Activated CD4-positive, alpha-beta T cell treated with anti-CD3 and anti-CD28 coated beads, Interleukin-2, amount 50 U/mL, for 48 hours (primary cell): ENCODE measurements around the gene ZNF814.
A peak's percentile ranks its signal among the peaks of the same experiment; 100 is the strongest.
"Not testable (repeated sequence)": the region's sequence is repeated elsewhere in the genome, so short reads cannot be mapped to it uniquely, and the experiment has no call there.

Experiments used
- DNase-seq, 2 experiments: peaks; one replicate each; pipeline ENCODE4 v3.0.0-alpha.2; 2020

The ZNF814 gene

DNA sequence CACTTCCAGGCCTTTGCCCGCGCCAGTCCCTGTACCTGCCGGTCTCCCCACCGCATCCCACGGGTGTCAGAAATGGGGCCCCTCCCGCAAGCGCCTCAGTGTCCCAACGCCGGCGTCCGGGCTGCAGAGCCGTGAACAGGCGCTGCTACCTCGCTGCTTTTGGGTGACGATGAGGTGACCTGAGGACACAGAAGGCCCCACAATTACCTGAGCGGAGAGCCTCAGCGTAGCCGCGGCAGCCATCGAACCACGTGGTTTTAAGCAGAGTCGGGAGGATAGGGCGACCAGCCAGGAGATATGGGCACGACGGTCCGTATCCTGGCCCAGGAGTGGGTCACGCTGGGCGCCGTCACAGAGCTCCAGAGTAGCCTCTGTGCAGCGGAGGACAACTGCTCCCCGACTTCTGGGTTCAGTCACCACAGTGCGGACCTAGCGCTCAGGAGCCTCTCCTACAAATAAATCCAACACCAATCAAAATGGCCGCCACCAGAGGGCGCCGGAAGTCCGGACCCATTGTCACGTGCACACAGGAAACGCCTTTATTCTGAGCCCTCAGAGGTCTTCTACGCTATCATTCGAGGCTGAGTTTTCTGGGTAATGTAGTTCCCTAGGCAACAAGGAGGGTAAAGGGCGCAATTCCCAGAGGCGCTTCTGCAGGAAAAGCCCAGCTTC lies at the start of gene ZNF814:
Gene ZNF814 (minus strand): TSS at position 478 of the 672 bp plus-strand sequence. CDS start 235 bp downstream, at position 243.
- peak; percentile 88 to 89 for DNase-seq

DNA sequence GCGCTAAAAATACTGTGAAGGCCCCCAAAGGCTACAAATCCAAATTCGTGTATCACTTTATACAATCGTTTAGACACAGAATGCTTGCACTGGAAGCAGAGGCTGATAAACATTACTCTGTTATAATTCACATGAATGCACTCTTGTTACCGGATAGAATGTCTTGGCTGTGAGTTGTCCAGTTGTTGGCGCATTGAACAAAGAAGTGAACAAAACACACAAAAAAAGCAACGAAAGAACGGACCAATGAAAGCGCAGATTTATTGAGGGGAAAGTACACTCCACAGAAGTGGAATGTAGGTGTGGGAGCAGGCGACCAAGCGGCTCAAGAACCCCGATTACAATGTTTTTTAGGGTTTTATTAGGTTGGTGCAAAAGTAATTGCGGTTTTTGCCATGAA lies 46.9 kb upstream of the ZNF814 start:
- no peak for DNase-seq

DNA sequence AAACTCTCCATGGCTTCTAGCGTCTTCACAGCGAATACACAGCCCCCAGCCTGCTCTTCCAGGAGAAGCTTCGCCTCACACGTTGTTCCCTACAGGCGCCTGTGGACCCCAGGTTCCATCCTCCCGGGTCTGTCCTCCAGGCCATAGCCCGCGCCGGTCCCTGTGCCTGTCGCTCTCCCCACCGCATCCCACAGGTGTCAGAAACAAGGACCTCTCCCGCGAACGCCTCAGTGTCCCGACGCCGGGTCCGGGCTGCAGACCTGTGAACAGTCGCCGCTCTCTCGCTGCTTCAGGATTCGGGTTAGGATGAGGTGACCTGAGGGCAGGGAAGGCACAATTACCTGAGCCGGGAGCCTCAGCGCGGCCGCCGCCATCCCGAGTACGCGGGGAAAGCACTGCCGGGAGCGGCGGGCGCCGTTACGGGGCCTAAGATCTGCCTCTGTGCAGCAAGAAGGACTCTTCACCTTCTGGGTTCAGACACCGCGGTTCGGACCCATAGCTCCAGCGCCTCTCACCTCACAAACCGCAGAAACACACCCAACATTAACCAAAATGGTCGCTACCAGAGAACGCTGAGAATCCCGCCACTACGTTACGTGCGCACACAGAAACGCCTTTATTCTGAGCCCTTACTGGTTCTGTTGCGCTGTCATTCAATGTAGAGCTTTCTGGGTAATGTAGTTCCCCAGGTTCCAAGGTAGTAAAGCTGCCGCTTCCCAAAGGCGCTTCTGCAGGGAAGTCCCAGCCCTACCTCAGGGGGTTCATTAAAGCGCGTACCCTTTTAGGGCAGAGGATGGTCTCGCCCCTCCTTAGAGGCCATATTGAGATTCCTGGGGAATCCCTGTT lies 46.2 kb upstream of the ZNF814 start, which contains the start of gene ZNF418:
Gene ZNF418 (minus strand): TSS at position 583 of the 846 bp plus-strand sequence. CDS start 1,580 bp downstream, outside the sequence.
- DNase-seq = peak; percentile 26 to 46

DNA sequence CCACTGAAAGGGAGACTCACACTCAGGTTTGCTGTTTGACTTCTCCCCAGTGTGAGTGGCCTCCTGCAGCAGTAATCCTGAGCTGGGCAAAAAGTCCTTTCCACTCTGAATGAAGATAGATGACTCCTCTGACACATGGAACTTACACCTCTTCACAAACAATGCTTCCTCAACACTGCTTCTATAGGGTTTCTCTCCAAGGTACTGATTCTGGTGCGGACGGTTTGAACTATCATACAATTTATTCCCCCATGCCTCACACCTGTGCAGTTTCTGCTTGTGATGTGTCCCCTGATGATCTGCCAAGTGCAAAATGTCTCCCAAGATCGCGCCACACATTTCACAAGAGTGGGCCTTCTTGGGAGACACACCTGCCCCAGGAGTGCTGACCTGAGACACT lies 38.8 kb upstream of the ZNF814 start:
- no peak for DNase-seq

DNA sequence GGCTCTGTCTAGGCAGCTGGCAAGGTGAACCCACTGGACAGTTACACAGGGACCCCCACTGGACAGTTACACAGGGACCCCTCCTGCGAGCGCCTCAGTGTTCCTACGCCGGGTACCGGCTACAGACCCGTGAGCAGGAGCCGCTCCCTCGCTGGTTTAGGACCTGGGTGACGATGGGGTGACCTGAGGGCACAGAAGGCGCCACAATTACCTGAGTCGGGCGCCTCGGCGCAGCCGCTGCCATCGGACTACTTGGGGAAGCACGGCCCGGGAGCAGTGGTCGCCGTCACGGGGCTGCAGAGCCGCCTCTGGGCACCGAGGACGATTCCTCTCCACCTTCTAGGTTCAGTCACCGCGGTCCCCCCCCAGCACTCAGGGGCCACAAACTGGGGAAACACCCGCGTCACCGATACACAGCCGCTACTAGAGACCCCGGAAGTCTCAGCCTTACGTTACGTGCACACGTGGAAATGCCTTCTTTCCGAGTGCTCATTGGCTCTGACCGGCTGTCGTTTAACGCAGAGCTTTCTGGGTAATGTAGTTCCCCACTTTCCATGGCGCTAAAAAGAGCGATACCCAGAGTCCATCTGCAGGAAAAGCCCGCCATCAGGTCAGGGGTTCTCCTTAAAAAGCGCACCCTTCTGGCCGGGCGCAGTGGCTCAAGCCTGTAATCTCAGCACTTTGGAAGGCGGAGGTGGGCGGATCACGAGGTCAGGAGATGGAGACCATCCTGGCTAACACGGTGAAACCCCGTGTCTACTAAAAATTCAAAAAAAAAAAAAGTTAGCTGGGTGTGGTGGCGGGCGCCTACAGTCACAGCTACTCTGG lies 27.5 kb upstream of the ZNF814 start, which contains the start of gene ZNF417:
Gene ZNF417 (minus strand): TSS at position 425 of the 828 bp plus-strand sequence. CDS start 181 bp downstream, at position 244.
- peak; percentile 74 to 79 for DNase-seq

DNA sequence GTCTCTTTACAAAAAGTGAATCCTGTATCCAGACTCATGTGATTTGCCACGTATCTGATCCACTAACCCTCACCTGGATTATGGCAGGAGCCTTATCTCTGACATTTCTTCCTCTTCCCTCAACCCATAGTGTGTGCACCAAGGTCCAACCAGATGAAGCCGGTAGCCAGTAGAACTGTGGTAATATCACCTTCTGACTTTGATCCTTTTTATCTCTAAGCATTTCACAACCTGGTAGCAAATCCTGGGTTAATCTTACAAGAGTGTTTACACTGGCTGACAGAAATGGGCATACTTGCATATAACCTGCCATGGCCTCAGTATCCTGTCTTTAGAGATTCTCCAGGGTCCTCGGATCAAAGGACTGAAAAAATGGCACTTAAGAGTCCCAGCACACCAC lies 25.7 kb upstream of the ZNF814 start:
- no peak for DNase-seq

DNA sequence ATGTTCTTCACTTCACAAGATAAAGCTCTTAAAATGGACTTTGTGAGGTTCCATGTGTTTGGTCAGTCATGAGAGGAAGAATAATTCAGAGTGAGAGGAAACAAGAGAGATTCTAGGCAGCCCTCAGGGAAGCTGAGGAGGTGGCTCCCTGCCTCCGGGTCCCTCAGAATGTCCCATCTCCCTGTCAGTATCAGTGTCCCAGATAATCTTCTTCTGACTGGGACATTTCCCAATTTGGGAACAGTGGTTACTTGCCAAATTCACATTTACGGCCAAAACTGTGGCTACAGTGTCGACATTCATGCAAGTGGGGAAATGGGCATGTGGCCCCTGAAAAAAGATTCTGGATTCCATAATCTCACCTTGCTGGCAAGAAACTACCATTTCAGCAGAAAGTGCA lies 18.6 kb upstream of the ZNF814 start:
- DNase-seq = no peak

DNA sequence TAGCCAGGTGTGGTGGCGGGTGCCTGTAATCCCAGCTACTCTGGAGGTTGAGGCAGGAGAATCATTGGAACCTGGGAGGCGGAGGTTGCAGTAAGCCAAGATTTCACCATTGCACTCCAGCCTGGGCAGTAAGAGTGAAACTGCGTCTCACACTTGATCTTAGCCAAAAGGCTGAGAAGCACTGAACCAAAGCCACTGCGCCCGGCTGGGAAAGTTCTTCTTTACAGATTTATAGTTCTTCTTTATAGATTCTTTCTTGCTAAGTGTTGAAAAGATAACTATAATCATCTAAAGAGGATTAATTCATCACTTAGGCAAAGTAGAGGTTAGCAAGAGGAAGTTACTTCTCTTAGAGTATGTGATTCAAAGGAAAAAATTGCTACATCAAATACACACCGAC lies 16.4 kb upstream of the ZNF814 start:
- no peak for DNase-seq

DNA sequence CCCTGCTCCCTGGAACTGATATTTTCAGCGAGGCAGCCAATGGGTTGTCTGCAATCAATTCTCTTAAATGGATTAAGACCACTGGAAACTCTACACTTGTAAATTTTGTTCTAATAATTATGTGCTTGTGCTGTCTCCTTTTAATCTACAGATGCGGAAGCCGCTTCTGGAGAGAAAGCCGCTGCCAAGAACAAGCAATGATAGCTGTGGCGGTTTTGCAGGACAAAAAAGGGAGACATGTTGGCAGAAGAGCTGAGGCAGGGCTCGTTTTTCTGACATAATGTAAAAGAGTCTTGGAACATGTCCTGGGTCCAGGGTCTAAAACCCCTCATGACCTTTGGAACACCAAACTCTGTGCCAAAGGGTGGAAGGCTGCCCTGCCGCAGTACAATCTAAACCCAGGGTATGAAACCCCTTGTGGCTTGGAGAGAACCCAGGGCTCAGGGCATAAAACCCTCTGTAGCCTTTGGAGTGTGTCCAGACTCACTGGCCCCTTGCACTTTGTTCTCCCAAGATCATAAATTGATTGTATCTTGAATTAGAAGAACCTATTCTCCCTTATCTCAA lies 14.9 kb upstream of the ZNF814 start:
- no peak for DNase-seq

DNA sequence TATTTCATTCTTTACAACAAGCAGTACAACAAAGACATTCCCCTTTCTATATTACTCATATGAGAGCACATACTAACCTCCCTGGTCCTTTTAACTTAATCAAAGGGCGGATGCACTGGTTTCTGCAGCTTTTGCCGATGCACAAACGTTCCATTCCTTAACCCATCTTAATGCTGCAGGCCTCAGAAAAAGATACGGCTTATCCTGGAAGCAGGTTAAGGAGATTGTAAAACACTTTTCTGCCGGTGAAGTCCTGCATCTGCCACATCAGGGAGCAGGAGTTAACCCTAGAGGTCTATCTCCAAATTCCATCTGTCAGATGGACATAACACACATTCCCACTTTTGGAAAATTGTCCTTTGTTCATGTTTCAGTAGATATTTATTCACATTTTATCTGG lies 11.5 kb upstream of the ZNF814 start:
- no peak for DNase-seq

DNA sequence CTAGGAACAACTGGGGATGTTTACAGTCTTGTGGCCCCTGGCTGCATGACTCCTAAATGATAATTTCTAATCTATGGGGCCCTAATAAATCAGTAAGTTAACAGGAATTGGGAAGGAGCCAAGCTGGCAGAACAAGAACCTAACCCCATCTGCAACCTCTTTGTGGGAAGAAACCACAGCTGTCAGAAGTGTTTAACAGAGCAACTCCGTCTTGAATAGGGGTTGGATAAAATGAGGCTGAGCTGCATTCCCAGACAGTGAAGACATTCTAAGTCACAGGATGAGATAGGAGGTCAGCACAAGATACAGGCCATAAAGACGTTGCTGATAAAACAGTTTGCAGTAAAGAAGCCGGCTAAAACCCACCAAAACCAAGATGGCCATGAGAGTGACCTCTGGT lies 1.9 kb upstream of the ZNF814 start:
- DNase-seq = not testable (repeated sequence)

DNA sequence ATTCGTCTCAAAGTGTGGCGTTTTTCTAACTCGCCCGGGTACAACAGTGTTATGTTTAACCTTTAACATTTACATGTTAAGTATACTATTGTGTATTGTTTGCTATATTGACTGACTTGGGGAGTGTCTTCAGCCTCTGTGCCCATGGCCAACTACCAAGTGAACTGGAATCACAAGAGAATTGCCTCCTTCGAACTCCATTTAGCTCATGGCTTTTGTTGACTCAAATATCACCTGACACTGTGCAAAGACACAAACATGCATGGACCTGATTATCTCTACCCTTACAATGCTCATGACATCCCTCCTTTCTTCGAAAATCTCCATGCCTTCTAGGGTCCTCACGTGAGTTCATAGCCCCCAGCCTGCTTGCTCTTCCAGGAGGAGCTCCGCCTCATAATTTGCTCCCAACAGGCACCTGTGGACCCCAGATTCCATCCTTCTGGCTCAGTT lies 704 bp downstream of the ZNF814 start:
- DNase-seq = no peak

DNA sequence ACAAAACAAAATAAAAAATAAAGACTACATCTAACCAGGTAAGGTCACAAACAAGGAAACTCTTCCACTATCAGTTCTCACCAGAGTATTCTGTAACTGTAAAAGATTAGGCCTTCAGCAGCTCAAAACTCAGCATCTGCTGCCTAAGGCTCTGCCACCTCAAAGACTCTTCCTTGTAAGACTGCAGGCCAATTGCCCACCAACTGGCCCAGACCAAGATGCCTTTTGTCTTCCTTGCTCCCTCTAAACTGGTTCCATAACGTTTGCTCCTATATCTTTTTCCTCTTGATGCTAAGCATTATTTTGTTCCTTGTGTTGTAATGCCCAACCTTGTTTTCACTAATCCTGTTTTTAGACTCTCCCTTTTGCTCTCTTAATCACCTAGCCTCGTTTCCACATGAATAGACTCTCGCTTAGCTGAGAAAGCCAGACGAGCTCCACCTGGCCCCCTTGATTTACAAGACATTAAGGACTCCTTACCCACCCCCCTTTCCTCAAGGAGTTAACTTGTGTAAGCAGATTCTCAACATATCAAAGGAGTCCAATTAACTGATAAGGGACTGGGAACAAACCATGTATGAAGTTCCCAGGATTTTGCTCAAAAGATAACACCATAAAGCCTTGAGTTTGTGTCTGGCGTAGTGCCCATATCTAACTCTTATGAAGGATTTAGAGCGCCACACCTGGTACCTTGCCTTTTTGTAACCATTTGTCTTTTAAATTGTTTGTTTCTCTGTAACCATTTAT lies 1.5 kb downstream of the ZNF814 start:
- DNase-seq = no peak

DNA sequence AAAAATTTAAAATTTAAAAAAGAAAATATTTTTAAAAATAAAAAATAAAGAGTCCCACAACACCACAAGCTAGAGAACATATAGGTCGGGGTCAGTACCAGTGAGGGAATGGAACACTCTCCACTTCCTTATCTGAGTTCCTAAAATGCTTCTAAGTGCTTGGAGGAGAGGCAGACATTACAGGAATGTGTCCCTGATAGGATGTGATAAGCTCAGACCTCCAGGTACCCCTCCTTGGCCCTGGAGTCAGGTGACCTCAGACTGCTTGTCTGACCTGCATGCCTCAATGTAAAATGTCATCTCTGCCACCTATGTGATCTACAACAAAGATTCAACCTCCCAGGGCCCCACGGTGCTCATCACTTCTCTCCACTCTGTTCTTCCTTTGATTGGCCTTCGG lies 2.8 kb downstream of the ZNF814 start:
- DNase-seq = no peak

DNA sequence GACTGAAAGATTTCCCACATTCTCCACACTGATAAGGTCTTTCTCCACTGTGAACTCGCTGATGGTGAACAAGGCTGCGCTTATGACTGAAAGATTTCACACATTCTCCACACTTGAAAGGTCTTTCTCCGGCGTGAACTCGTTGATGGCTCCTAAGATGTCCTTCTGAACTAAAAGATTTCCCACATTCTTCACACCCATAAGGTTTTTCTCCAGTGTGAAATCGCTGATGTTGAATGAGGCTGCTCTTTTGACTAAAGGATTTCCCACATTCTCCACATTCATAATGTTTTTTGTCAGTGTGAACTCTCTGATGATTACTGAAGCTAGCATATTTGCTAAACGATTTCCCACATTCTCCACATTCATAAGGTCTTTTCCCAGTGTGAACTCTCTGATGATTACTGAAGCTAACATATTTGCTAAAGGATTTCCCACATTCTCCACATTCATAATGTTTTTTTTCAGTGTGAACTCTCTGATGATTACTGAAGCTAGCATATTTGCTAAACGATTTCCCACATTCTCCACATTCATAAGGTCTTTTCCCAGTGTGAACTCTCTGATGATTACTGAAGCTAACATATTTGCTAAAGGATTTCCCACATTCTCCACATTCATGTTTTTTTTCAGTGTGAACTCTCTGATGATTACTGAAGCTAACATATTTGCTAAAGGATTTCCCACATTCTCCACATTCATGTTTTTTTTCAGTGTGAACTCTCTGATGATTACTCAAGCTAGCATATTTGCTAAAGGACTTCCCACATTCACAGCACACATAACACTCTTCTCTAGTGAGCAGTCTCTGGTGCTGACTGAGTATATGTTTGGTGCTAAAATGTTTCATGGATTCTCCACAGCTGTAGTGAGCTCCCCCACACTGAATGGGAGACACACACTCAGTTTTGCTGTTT lies 14.7 kb downstream of the ZNF814 start:
- not testable (repeated sequence) for DNase-seq

DNA sequence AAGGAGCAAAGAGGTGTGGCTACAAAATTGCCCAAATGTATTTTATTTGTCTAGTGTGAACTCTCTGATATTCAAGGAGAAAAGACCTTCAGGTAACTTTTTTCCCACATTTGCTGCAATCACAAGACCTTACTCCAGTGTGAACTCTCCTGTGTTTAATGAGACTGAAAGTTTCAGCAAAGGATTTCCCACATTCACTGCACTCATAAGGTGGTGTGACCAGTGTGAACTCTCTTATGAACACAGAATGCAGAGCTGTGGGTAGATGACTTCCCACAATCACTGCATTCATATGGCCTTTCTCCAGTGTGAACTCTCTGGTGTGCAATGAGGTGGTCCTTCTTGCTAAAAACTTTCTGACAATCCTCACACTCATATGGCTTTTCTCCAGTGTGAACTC lies 16.4 kb downstream of the ZNF814 start:
- no peak for DNase-seq

DNA sequence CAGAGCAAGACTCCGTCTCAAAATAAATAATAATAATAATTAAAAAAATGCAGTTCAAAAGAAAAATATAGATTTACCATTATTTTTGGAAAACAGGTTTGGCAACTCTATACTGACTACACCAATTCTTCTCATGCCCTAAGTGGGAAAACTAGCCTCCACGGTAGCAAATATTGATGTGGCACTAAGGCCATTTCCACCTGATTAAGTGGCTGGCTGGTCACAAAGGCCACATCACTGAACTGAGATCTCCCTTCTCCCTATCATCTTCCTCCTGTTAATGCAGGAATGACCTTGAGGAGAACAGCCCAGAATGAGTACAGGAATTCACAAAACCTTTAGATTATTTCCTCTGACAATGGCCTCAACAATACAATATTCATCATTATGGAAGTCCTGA lies 18.6 kb downstream of the ZNF814 start:
- no peak for DNase-seq

DNA sequence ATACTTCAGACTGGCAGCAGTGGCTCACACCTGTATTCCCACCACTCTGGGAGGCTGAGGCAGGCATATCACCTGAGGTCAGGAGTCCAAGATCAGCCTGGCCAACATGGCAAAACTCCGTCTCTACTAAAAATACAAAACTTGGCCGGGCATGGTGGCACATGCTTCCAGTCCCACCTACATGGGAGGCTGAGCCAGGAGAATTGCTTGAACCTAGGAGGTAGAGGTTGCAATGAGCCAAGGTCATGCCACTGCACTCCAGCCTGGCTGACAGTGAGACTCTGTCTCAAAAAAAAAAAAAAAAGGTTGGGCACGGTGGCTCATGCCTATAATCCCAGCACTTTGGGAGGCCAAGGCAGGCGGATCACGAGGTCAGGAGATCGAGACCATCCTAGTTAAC lies 19.2 kb downstream of the ZNF814 start:
- not testable (repeated sequence) for DNase-seq

DNA sequence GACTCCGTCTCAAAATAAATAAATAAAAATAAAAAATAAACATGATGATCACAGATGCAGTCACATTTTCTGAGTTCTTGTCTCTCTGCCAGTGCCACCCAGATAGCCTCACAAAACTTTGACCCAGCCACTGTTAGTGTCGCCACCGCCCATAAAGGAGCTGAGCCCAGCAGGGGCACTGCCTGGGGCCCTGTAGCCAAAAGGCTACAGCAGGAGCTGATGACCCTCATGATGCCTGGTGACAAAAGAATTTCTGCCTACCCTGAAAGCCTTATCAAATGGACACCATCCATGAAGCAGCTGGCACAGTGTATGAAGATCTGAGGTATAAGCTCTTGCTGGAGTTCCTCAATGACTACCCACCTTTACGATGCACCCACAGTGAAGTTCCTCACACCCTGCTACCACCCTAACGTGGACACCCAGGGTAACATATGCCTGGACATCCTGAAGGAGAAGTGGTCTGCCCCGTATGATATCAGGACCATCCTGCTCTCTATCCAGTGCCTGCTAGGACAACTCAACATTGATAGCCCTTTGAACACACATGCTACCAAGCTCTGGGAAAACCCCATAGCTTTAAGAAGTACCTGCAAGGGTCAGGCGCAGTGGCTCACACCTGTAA lies 20.9 kb downstream of the ZNF814 start:
- DNase-seq = no peak

DNA sequence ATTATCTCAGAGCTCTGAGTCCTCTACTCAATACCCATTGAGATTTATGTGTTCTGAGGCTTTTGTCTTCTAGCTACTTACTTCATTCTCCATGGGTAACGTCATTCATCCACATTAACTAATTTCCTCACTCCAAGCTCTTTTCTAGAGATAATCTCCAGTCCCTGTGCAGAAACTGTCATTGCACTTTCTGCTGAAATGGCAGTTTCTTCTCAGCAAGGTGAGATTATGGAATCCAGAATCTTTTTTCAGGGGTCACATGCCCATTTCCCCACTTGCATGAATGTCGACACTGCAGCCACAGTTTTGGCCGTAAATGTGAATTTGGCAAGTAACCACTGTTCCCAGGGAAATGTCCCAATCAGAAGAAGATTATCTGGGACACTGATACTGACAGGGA lies 26.5 kb downstream of the ZNF814 start:
- not testable (repeated sequence) for DNase-seq
